Chondrocyte (in vitro differentiated cells): ENCODE measurements around the gene PTPRG. TPM values are rescaled to one million over a fixed set of nuclear protein-coding genes. Genes with fewer than 3 reads are reported as not detected.

Source experiments
- DNase-seq: peaks from one replicate; pipeline ENCODE4 v3.0.0; 2021; ENCODE audit warnings: mixed read lengths, low spot score
- H3K27ac Mint-ChIP-seq: one replicate; pipeline ENCODE4 v1.8.0; 2021; ENCODE audit warnings: mild to moderate bottlenecking, moderate library complexity, mixed read lengths; ENCODE audit not compliant: unreplicated experiment
- H3K27me3 Mint-ChIP-seq: 2 replicates; pipeline ENCODE4 v1.8.0; 2021; ENCODE audit warnings: low read depth, mixed read lengths
- H3K36me3 Mint-ChIP-seq: 2 replicates; pipeline ENCODE4 v1.8.0; 2021; ENCODE audit warnings: low read depth, mixed read lengths
- H3K4me1 Mint-ChIP-seq: 2 replicates; pipeline ENCODE4 v1.8.0; 2021; ENCODE audit warnings: low read depth, mild to moderate bottlenecking, mixed read lengths
- H3K4me3 Mint-ChIP-seq: one replicate; pipeline ENCODE4 v1.8.0; 2021; ENCODE audit warnings: mild to moderate bottlenecking, moderate library complexity, mixed read lengths; ENCODE audit not compliant: unreplicated experiment
- H3K9me3 Mint-ChIP-seq: 2 replicates; pipeline ENCODE4 v1.8.0; 2021; ENCODE audit warnings: low read depth, mixed read lengths
- total RNA-seq: library from RNA; stranded (reverse); gene quantifications from 3 replicates; pipeline ENCODE4 v1.2.1, GENCODE V29; 2021
- TF ChIP-seq, protein P1 (sequence below): fragments of 200-600 bp; sonication (generic); IDR thresholded peaks from 2 replicates; pipeline ENCODE4 v1.5.0; 2021; ENCODE audit warnings: antibody characterized with exemption, mild to moderate bottlenecking, moderate library complexity

Gene PTPRG
- total RNA-seq, 1 donor from 2014 or later, result 45.5 TPM

DNA sequence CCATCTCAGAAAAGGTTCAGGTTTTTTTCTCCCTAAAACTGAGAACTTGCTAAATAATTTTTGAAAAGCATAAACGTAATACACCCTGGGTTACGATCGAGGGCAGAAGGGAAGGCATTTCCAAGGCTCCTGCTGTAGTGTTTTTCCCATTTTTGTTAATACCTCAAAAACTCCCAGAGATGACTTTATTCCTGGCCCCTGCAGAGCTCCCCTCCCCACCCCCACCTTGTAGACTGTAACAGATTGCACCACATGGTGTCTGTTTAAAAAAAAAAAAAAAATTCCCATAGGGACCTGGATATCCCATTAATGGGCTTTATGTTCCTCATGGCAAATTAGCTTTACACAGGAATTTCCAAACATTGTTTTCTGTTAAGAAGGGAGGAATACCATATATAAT lies 773.8 kb downstream of the PTPRG start:
- TF ChIP-seq, protein P1, sequence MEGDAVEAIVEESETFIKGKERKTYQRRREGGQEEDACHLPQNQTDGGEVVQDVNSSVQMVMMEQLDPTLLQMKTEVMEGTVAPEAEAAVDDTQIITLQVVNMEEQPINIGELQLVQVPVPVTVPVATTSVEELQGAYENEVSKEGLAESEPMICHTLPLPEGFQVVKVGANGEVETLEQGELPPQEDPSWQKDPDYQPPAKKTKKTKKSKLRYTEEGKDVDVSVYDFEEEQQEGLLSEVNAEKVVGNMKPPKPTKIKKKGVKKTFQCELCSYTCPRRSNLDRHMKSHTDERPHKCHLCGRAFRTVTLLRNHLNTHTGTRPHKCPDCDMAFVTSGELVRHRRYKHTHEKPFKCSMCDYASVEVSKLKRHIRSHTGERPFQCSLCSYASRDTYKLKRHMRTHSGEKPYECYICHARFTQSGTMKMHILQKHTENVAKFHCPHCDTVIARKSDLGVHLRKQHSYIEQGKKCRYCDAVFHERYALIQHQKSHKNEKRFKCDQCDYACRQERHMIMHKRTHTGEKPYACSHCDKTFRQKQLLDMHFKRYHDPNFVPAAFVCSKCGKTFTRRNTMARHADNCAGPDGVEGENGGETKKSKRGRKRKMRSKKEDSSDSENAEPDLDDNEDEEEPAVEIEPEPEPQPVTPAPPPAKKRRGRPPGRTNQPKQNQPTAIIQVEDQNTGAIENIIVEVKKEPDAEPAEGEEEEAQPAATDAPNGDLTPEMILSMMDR, result no peak
- Mint-ChIP-seq H3K4me3 (no peak overlapping the region), H3K27me3 (no peaks in the 10 kb centered on the region), H3K27ac (no peak overlapping the region), H3K4me1 (no peaks in the 10 kb centered on the region), H3K36me3 (no peaks in the 10 kb centered on the region), H3K9me3 (no peaks in the 10 kb centered on the region)
- DNase-seq, result no peak

DNA sequence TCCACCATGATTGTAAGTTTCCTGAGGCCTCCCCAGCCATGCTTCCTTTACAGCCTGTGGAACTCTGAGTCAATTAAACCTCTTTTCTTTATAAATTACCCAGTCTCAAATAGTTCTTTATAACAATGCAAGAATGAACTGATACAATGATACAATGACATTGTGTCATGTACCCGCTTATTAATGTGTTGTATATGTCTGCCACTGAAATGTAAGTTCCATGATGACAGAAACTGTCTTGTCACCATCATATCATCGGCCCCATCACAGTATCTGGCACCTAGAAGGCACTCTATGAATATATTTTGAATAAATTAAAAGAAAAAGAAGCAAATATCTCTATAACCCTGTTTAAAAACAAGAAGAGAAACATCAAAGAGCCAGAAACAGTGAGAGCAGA lies 782.4 kb downstream of the PTPRG start:
- TF ChIP-seq, protein P1, result no peak
- Mint-ChIP-seq H3K4me3 (no peak overlapping the region), H3K36me3 (no peaks in the 10 kb centered on the region), H3K27ac (no peak overlapping the region), H3K9me3 (no peaks in the 10 kb centered on the region), H3K27me3 (peaks cover 23% of the 10 kb centered on the region), H3K4me1 (no peaks in the 10 kb centered on the region)
- DNase-seq, result no peak
